ENCODE measurements around the gene ATP12A.

The ATP12A gene

DNA sequence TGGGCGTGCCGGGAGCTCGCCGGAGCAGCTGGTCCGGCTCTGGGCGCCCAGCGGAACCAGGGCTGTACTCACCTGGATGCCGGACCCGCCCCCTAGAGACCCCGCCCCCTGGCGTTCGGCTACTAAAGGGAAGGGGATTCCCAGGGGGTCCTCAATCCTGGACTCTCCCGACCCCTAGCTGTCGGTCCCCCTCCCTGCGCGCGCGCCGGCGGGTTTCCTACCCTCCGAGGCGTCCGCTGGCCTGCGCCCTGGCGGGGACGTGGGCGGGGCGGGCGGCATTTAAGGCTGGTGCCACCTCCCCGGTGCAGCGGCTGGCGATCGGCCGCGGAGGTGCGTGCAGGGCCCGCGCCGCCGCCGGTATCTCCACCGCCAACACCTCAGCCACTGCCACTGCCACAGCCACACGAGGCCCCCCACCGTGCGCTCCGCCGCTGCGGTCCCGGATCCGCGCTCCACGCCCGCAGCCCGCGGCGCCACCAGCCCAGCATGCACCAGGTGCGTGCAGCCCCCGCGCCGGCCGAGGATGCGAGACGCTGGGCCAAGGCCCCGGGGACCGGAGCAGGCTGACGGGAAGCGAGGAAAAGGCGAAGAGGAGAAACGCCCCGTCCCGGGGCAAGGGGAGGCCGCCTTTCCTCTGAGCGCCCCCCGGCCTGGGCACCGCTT lies at the start of gene ATP12A:
ATP12A (plus strand) TSS at position 151 of the 663 bp plus-strand sequence; CDS start at position 487, 336 bp downstream.
- Mint-ChIP-seq H3K4me1 (peaks cover 33% of the 10 kb centered on the region), H3K4me3 (peak within 1 kb of the TSS; percentile 47), H3K27me3 (peaks cover 56% of the 10 kb centered on the region), H3K9me3 (no peaks in the 10 kb centered on the region), H3K36me3 (ENCODE audit: low read depth) (no peaks in the 10 kb centered on the region), H3K27ac (no peak within 1 kb of the TSS)
- peak; percentile 45 for DNase-seq
- ATAC-seq, result no peak

DNA sequence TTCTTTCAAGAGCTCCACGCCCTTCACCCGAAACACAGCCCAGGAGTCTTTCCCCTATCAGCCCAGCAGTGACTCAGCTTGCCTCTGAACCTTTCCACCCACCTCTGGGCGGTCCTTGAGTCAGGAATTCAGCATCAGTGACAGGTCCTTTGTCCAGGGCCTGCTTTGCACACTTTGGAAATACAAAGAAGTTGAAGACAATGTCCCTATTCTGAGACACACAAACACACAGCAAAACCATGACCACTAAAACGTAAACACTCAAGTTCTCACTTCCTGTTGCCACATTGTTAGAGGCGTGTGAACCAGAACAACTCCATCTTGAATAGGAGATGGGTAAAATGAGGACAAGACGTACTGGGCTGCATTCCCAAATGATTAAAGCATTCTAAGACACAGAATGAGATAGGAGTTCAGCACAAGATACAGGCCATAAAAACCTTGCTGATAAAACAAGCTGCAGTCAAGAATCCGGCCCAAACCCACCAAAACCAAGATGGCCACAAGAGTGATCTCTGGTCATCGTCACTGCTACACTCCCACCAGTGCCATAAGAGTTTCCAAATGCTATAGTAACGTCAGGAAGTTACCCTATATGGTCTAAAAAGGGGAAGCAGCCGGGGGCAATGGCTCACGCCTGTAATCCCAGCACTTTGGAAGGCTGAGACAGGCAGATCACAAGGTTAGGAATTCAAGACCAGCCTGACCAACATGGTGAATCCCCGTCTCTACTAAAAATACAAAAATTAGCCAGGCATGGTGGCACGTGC lies 49.2 kb upstream of the ATP12A start:
- no peak for ATAC-seq
- H3K9me3 Mint-ChIP-seq, result no peaks in the 10 kb centered on the region
- no peak for DNase-seq
- no peaks in the 10 kb centered on the region for H3K36me3 Mint-ChIP-seq (ENCODE audit: low read depth)
- H3K4me1 Mint-ChIP-seq, result peaks cover 30% of the 10 kb centered on the region
- H3K4me3 Mint-ChIP-seq, result no peak overlapping the region
- H3K27me3 Mint-ChIP-seq, result no peaks in the 10 kb centered on the region
- H3K27ac Mint-ChIP-seq, result no peak overlapping the region

DNA sequence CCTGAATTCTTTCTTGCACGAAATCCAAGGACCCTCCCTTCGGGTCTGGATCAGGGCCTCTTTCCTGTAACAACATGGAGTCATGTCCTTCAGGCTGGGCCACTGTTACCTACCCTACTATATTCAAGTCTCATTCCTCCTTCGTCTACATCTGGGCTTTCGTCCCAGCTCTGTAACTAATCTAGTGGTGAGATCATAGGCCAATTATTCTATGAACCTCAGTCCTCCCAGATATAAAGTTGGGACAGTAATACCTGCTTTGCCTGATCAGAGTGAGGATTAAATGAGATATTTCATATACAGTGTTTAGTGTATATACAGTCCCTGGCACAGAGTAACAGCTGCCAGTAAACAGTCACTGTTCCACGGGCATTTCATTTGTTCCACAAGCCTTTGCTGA lies 48.3 kb upstream of the ATP12A start:
- no peaks in the 10 kb centered on the region for H3K27me3 Mint-ChIP-seq
- H3K27ac Mint-ChIP-seq, result no peak overlapping the region
- H3K9me3 Mint-ChIP-seq, result no peaks in the 10 kb centered on the region
- no peak for DNase-seq
- no peak overlapping the region for H3K4me3 Mint-ChIP-seq
- H3K4me1 Mint-ChIP-seq, result peaks cover 22% of the 10 kb centered on the region
- no peaks in the 10 kb centered on the region for H3K36me3 Mint-ChIP-seq (ENCODE audit: low read depth)
- no peak for ATAC-seq

DNA sequence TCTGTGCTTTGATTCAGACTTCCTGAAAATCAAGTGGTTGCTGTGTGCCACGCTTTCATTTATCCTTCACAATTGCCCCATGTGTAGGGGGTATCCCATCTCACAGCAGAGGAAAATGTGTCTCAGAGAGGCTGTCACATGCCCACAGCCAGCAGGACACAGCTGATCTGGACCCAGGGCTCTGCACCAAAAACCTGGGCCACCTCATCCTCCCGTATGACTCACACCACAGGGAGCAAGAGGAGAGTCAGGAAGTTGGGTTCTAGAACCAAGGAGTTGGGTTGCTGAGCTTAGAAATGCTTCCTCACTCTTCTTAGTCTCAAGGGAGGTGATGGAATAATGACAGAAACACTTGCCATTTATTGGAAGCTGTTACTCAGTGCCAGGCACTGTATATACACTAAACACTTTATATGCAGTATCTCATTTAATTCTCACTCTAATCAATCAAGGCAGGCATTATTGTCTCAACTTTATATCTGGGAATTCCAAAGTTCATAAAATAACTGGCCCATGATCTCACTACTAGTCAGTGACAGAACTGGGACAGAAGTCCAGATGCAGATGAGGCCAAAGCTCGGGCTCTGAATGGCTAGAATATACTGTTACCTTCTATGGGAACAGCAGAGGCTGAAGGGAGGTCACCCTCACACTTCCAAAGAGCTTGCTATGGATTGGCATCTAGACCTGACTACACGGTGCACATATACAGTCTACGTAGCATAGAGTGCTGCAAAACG lies 47.7 kb upstream of the ATP12A start:
- H3K9me3 Mint-ChIP-seq, result no peaks in the 10 kb centered on the region
- peak; percentile 34 for ATAC-seq
- H3K27ac Mint-ChIP-seq, result no peak overlapping the region
- H3K4me3 Mint-ChIP-seq, result no peak overlapping the region
- peaks cover 21% of the 10 kb centered on the region for H3K4me1 Mint-ChIP-seq
- H3K36me3 Mint-ChIP-seq (ENCODE audit: low read depth), result no peaks in the 10 kb centered on the region
- no peaks in the 10 kb centered on the region for H3K27me3 Mint-ChIP-seq
- DNase-seq, result no peak

DNA sequence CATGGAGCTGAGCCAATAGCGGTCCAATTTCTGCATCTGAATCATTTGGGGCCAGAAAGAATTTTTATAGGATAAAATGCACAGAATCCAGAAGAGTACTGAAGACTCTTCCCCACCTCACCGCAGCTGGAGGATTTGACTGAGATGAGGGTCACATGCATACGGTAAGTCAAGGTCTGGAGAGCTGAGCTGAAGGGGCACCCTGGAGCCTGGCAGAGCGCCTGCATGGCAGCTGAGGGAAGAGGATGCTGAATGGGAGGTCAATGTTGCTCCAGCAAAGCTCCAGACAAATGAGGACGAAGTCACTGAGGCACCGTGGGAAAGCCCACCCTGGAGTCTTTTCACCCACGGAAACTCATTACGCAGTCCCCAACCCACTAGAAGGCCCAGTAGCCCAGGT lies 43.4 kb upstream of the ATP12A start:
- Mint-ChIP-seq H3K36me3 (ENCODE audit: low read depth) (no peaks in the 10 kb centered on the region), H3K4me3 (no peak overlapping the region), H3K27ac (no peak overlapping the region), H3K9me3 (no peaks in the 10 kb centered on the region), H3K27me3 (no peaks in the 10 kb centered on the region), H3K4me1 (peaks cover 8% of the 10 kb centered on the region)
- no peak for ATAC-seq
- no peak for DNase-seq

DNA sequence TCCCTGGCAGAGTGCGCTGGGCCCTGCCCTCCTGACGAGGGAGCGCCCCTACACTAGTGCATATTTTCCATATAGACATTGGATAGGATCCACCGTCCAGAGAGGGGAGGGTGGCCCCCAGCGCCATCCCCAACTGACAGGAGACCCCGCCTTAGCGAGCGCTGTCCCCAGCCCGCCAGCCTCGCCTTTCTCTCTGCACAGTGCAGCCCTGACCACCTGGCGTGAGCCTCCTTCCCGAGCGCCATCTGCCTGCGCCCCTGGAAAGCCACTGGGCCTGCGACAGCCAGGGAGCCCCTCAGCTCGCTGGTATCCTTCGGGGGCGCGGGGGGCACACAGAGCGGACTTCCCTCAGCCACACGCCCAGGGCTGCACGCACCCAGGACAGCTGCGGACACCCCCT lies 42.1 kb upstream of the ATP12A start:
- no peaks in the 10 kb centered on the region for H3K9me3 Mint-ChIP-seq
- no peak for DNase-seq
- no peak for ATAC-seq
- no peak overlapping the region for H3K4me3 Mint-ChIP-seq
- H3K36me3 Mint-ChIP-seq (ENCODE audit: low read depth), result no peaks in the 10 kb centered on the region
- H3K27me3 Mint-ChIP-seq, result no peaks in the 10 kb centered on the region
- peaks cover 3% of the 10 kb centered on the region for H3K4me1 Mint-ChIP-seq
- no peak overlapping the region for H3K27ac Mint-ChIP-seq

DNA sequence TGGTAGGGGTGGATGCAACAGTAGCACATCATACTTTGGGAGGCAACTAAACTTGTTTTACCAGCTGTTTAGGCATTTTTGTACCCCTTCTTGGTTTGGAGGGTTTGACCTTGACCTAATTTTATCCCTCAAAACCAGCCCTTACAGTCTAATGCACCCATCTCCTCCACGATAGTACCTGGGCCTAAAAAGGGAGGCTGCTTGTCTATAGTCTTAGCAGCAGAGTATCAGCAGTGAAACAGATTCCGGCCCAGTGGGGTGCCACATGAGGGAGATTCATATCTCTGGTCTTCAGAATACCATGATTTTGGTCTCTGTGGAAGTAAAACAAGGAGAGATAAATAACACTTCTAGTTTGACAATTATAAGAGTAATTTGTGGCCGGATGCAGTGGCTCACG lies 39.5 kb upstream of the ATP12A start:
- H3K4me1 Mint-ChIP-seq, result peaks cover 3% of the 10 kb centered on the region
- no peaks in the 10 kb centered on the region for H3K27me3 Mint-ChIP-seq
- H3K36me3 Mint-ChIP-seq (ENCODE audit: low read depth), result no peaks in the 10 kb centered on the region
- DNase-seq (no peak), ATAC-seq (no peak)
- H3K27ac Mint-ChIP-seq, result no peak overlapping the region
- H3K9me3 Mint-ChIP-seq, result no peaks in the 10 kb centered on the region
- no peak overlapping the region for H3K4me3 Mint-ChIP-seq

DNA sequence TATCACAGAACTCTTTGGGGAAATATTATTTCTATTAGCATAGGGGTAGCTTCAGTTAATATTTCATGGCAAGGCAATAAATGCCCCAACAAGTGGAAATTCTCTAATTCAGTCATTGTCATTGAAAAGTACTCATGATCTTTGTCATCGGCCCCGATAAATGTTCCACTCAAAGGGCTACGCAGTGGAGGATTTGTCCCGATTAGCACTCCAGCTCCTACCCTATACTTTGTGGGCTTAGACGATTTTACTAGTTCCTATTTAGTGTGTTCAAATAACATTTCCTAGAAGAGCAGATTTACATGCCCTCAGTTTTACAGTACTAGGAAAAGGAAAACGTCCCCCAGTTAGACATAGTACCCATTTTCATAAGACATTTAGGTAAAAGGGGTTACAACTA lies 38.0 kb upstream of the ATP12A start:
- H3K27me3 Mint-ChIP-seq, result peaks cover 3% of the 10 kb centered on the region
- H3K27ac Mint-ChIP-seq, result no peak overlapping the region
- no peaks in the 10 kb centered on the region for H3K36me3 Mint-ChIP-seq (ENCODE audit: low read depth)
- ATAC-seq, result peak; percentile 49
- peaks cover 3% of the 10 kb centered on the region for H3K4me1 Mint-ChIP-seq
- H3K9me3 Mint-ChIP-seq, result no peaks in the 10 kb centered on the region
- no peak for DNase-seq
- no peak overlapping the region for H3K4me3 Mint-ChIP-seq

DNA sequence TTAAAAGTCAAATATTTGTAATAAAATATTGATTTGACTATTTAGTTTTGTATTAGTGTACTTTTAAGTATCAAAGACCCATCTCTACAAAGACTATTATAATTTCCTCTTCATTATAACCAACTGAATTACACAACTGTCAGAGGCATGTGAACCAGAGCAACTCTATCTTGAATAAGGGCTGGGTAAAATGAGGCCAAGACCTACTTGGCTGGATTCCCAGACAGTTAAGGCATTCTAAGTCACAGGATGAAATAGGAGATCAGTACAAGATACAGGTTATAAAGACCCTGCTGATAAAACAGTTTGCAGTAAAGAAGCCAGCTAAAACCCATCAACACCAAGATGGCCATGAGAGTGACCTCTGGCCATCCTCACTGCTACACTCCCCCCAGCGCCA lies 36.2 kb upstream of the ATP12A start:
- peaks cover 7% of the 10 kb centered on the region for H3K4me1 Mint-ChIP-seq
- no peak overlapping the region for H3K4me3 Mint-ChIP-seq
- no peak overlapping the region for H3K27ac Mint-ChIP-seq
- DNase-seq (no peak), ATAC-seq (no peak)
- H3K27me3 Mint-ChIP-seq, result peaks cover 3% of the 10 kb centered on the region
- H3K36me3 Mint-ChIP-seq (ENCODE audit: low read depth), result no peaks in the 10 kb centered on the region
- no peaks in the 10 kb centered on the region for H3K9me3 Mint-ChIP-seq

DNA sequence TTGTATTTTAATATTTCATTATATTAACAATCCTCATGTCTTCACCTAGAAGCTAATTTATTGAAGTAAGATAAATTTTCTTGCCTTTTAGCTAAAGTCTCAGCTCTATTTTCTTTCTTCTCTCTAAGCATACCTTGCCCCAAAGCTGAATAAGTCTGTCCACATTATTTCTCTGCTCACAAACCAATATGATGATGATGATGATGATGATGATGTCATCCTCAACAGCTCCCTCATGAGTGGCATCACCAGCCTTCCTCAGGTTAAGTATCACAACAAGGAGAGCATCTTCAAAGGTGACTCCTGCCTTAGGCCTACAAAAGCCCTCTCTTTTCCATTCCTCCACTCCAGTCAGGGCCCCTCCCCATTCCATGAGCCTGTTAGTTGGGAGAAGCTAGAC lies 31.9 kb upstream of the ATP12A start:
- ATAC-seq (no peak), DNase-seq (no peak)
- no peaks in the 10 kb centered on the region for H3K9me3 Mint-ChIP-seq
- H3K27ac Mint-ChIP-seq, result no peak overlapping the region
- H3K4me1 Mint-ChIP-seq, result peaks cover 12% of the 10 kb centered on the region
- H3K4me3 Mint-ChIP-seq, result peak overlapping the region; percentile 0
- H3K27me3 Mint-ChIP-seq, result peaks cover 9% of the 10 kb centered on the region
- no peaks in the 10 kb centered on the region for H3K36me3 Mint-ChIP-seq (ENCODE audit: low read depth)

DNA sequence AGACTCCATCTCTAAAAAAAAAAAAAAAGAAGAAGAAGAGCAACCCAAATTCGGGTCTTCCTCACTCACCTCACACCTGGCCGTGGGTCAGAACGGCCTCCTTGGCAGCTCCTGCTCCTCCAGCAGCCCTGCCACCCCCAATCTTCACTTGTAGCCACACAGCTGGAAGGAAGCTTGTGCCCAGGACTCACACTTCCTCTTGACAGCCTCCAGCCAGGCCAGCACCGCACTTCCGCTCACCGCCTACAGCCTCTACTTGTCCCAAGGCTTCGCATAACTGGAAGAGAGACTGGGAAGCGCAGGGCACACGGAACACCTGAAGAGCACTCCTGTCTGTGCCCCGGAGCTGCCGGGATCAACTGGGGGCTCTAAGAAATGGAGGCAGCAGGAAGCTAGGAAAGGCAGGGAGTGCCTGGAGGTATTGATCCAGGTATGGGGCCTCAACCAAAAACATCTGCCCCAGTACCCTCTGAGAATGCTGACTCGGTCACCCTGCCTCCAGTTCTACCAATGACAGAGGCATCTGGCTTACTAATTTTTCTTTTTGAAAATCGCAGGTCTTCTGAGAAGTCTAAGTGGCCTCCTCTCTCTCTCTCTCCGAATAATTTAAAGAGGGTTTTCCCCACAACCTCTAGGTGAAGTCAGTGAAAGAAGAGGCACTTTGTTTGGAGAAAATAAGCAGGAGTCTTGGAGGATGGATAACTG lies 31.1 kb upstream of the ATP12A start:
- ATAC-seq (peak; percentile 93), DNase-seq (peak; percentile 13)
- H3K36me3 Mint-ChIP-seq (ENCODE audit: low read depth), result no peaks in the 10 kb centered on the region
- no peaks in the 10 kb centered on the region for H3K9me3 Mint-ChIP-seq
- H3K4me1 Mint-ChIP-seq, result peaks cover 12% of the 10 kb centered on the region
- peak overlapping the region; percentile 0 for H3K4me3 Mint-ChIP-seq
- H3K27ac Mint-ChIP-seq, result no peak overlapping the region
- peaks cover 10% of the 10 kb centered on the region for H3K27me3 Mint-ChIP-seq

DNA sequence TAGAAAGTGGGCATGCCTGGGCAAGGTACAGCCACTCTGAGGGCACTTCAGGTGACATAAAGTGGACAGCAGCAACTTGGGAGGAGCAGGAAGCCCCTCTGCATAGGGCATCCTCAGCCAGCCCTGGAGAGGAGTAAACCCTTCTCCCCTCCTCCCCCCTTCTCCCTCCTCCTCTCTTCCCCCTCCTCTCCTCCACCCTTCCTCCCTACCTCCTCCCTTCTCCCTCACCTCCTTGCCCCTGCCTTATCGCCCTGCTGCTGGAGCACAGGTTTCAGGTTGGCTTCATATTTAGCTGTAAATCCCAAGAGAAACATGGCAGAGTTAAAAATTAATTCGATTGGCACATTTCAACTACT lies 30.5 kb upstream of the ATP12A start:
- Mint-ChIP-seq H3K4me3 (no peak overlapping the region), H3K9me3 (no peaks in the 10 kb centered on the region), H3K27ac (no peak overlapping the region), H3K4me1 (peaks cover 12% of the 10 kb centered on the region), H3K27me3 (peaks cover 13% of the 10 kb centered on the region), H3K36me3 (ENCODE audit: low read depth) (no peaks in the 10 kb centered on the region)
- DNase-seq (no peak), ATAC-seq (peak; percentile 5)

DNA sequence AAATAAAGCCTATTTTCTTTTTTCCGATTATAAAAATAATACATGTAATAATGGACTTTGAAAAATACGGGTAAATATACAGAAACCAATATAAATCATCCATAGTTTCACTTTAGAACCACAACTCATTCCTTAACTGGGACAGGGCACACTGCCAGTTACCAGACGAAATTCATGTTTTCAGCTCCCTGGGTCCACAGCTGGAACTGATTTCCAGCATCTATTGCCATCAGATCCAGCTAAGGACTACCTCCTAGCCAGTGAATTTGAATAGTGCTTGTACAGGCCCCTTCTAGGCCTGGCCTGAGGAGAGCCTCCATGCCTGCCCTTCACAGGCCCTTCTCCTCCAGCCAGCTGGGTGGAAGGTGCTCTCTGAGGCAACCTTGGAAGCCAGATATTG lies 30.0 kb upstream of the ATP12A start:
- Mint-ChIP-seq H3K27ac (no peak overlapping the region), H3K4me3 (no peak overlapping the region), H3K9me3 (no peaks in the 10 kb centered on the region), H3K27me3 (peaks cover 13% of the 10 kb centered on the region), H3K4me1 (peaks cover 12% of the 10 kb centered on the region), H3K36me3 (ENCODE audit: low read depth) (no peaks in the 10 kb centered on the region)
- no peak for ATAC-seq
- DNase-seq, result no peak

DNA sequence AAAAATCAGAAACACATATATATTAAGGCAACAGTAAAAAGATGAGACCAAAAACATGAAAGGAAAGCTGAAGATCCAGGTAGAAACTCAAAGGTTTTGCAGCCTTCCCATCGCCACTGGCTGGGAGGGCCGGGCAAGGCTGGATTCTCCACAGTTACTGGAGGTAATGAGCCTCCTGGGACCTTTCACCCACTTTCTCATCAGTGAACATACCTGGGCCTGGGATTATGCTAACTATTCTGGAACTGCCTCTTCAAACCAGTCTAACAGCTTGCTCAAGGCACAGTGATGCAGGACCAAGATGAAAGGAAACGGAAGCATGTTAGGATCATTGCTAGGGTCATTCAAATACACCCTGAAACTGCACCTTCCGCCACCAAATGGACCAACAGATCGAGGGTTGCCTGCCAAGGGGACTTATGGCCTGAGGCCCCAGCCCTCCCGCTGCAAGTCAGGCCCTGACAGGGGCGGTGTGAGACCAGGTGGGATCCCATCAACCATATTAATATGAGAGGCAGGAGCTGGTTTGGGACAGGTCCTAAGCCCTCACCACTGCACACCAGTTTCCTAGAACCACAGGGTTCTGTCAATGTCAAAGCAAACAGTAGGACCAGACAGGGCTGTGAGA lies 28.4 kb upstream of the ATP12A start:
- Mint-ChIP-seq H3K4me3 (no peak overlapping the region), H3K4me1 (peaks cover 12% of the 10 kb centered on the region), H3K36me3 (ENCODE audit: low read depth) (no peaks in the 10 kb centered on the region), H3K9me3 (no peaks in the 10 kb centered on the region), H3K27ac (no peak overlapping the region), H3K27me3 (peaks cover 10% of the 10 kb centered on the region)
- no peak for ATAC-seq
- DNase-seq, result no peak
